GM18870 (cell line): ENCODE results near the gene MRPL20.

Experiments
- ATAC-seq: cut with Tn5 transposase; IDR thresholded peaks from one replicate; pipeline ENCODE4 v1.9.1; 2021; ENCODE audit warnings: moderate library complexity; ENCODE audit not compliant: unreplicated experiment

The MRPL20 gene

DNA sequence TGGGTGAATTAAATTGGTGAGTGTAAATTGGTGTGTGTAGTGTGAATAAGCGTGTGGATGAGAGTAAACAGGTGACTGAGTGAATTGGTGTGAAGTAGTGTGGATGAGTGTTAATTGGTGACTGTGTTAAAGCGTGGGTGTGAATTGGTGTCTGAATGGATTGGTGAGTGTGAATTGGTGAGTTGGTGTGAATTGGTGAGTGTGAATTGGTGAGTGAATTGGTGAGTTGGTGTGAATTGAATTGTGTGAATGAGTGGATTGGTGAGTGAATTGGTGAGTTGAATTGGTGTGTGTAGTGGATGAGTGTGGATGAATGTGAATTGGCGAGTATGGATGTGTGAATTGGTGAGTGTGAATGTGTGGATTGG lies 40.4 kb downstream of the MRPL20 start:
- no peak for ATAC-seq

DNA sequence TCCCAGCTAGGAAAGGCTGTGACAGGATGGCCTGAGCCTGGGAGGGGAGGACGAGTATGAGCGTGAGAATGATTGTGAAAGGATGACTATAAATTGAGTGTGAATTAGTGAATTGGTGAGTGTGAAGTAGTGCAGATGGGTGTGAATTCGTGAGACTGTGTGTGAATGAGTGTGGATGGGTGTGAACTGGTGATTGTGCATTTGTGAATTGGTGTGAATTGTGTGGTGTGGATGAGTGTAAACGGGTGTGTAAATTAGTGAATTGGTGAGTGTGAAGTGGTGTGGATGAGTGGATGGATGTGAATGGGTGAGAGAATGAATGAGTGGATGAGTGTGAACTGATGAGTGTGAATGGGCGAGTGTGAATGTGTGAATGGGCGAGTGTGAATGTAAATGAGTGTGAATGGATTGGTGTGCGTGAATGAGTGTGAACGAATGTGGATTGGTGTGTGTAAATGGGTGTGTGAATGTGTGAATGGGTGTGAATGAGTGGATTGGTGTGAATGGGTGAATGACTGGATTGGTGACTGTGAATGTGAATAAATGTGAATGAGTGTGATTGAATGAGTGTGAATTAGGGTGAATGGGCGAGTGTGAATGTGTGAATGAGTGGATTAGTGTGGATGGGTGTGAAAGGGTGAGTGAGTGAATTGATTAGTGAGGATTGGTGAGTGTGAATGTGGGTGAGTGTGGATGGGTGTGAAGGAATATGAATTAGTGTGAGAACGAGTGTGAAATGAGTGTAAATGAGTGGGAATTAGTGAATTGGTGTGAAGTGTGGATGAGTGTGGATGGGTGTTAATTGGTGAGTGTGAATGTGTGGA lies 41.0 kb downstream of the MRPL20 start:
- no peak for ATAC-seq

DNA sequence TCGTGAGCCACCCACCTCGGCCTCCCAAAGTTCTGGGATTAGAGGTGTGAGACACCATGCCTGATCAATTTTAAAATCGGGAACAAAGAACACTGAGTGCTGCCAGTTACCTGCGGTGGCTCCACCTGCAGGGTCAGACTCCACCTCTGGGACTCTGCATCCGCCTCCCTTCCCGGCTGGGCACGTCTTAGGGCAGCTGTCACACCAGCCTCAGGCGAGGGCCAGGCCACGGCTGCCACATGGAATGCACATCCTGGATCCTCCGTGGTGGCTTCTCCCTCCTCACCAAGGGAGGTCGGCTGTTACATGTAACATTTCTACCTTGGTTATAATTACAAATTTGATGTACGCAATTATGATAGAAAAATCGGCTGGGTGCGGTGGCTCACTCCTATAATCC lies 42.8 kb downstream of the MRPL20 start:
- ATAC-seq, result no peak

DNA sequence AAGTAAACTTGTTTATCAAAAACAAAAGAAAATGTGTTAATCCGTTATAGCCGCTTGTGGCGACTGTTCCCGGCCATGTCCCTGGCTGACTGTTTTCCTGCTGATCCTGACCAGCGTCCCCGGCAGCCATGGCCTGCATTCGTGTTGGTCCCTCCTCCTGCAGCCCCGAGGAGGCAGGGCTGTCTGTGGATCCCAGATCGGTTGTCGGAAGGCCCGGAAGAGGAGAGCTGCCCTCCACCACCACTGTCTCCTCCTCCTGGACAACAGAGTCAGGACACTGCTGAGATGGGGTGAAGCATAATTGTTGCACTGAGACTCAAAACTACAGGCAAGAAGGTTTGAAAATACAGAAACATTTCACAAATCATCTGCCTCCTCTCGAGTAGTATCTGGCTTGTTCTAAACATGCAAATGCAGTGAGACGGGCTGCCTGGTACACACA lies 45.1 kb downstream of the MRPL20 start:
- no peak for ATAC-seq

DNA sequence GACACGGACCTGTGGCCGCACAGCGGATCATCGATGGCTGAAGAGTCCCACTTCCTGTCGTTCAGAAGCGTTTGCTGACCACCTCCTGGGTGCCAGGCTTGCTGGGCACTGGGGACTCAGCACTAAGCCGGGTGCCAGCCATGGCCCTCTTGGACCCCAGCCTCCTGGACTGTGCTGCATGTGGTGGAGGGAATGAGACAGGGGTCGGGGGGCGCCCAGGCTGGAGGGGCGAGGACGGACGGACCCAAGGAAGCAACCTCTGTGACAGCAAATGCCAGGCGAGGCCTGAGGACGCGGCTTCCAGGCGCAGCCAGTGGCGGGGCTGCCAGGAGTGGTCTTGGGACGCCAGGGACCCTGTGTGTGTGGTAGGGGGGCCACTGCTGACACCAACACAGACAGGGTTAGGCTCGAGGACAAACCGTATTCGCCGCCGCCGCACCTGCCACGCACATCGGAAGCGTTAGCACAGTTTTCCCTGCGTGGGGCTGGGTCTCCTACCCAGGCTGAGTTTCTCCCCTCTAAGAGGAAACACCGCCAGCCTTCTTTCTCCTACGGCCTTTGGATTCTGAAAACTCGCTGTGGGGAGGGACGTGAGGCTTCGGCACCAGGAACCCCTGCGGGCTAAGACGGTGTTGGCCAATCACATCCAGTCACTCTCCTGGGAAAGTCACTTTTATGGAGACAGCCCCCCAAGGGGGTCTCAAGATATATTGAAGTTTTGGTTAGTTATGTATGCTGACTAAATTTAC lies 45.7 kb downstream of the MRPL20 start:
- no peak for ATAC-seq

DNA sequence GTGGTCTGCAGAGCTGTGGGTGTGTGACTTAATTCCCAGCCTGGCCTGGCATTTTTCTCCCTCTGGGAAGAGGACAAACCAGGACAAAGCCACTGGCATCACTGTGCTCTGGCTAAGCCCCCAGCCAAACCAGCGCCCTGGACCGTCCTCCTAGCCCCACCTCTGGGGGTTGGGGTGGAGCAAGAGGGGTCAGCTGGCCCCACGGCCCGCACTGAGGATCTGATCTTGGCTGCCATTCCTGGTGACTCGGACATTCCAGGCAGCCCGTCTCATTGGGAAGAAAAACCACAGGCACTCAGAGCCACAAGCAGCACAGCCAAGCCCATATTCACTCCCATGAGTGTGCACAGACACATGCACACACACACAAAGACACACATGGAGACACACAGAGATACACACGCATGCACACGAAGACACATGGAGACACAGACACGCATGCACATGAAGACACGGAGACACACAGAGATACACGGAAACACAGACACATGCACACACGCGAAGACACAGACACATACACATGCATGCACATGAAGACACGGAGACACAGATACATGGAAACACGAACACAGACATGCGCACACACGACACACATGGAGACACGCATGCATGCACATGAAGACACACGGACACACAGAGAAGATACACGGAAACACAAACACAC lies 46.5 kb downstream of the MRPL20 start:
- ATAC-seq, result no peak

DNA sequence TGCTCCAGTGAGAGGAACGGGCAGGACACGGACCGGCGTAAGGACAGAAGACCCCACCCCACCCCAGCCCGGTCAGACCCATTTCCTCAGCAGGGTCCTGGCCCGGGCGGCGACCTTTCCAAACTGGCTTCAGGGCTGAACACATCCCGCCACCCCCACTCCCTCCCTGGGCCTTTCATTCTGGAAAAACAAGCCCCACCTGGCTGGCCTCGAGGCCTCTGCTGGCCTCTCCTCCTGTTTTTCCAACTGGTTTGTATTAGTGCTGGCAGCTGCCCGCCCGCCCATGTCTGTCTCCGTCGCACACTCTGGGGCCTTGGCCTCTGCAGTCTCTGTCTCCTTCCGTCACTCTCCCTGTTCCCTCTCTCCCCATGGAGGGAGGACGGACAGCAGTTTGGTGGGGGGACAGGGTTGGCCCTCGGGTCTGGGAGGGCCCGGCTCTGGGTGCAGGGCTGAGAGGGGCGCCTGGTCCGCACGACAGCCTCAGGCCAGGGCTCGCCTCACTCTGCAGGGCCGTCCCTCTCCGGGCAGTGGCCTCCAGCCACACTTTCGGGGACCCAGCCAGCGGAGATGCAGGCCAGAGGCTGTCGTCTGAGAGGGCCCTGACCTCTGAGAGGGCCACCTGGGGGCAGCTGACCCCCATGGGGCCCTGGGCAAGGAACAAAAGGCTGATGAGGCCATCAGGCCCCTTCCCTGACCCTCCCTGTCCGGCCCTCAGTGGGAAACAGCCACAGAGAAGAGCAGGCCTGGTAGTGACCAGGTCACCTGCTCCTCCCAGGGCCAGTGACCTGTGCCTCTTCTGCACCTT lies 47.2 kb downstream of the MRPL20 start:
- no peak for ATAC-seq

DNA sequence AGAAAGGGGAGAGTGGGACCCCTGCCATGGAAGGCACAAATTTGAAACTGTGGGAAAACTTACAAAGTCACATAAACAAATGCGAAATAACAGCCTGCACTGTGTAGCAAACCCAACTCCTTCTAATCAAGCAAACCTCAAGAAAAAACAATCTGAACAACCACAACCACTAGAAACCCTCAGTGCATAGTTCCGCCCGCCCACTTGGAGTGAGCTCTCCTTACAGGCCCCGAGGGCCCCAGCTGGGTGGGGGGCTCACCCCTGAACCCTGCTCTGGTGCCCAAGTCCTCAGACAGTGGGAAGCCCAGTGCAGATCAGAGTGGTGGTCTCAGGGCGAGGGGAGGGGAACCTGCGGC lies 47.8 kb downstream of the MRPL20 start:
- ATAC-seq, result no peak

DNA sequence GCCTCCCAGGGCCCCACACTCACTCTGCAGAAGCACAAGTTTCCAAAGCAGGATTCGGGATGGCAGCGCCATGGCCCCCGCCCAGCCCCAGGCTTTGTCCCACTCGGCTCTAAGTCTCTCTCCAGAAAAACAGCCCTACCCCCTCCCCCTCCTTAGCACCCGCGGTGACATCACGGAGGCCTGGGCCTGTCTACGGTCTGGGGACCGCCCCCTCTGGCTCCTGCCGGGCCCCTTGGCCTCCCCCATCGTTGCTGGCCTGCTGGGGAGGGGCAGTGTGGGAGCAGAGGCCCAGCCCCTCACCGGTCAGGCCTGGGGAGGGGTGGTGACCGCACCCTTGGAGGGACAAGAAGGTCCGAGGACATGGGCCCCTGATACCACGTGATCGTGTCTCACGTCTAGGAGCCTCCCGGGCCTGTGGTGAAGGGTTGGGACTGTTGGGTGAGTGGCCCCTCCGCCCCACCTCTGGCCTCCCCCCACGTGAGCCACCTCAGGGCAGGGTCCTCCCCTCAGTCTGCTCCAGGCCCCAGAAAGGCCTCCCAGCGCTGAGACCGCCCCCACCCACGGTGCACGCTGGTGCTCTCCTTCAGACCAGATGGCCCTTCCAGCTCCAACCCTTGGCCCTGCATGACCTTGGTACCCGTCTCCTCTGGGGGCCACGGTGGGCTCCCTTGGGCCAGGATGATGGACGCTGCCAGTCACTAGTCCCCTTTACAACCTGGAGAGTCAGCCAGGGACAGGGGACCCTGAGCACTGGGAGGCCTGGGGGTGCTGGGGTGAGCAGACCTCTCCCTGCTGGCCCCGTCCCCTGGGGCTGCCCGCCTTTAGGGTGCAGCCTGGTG lies 48.4 kb downstream of the MRPL20 start, which contains the start of gene MXRA8:
Gene MXRA8 (minus strand): TSS at position 123 of the 839 bp plus-strand sequence. CDS start 51 bp downstream, at position 72.
- ATAC-seq, result no peak

DNA sequence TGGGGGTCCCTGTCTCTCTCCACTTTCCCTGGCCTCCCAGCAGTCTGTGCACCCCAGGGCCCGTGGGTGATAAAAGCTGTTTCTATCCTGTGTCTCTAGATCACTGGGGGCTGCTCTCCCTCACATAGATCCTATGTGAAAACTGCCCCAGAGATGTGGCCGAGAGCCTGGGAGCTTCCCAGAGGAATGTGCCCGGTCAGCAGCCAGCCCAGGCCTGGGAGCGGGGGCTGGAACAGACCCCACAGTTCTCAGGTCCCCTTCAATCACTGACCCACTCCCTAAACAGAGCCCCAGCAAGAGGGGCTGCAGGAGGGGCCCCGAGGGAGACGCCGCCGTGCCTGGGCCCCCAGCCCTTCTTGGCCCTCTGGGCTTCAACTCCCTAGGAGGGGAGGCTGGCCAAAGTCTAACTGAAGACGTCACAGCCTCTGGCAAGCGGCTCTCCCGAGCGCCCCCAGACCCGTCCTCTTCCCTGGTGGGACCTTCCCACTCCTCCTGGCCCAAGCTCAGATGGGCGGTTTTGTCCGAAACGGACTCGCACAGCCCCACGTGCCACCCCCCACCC lies 49.1 kb downstream of the MRPL20 start:
- ATAC-seq, result no peak

DNA sequence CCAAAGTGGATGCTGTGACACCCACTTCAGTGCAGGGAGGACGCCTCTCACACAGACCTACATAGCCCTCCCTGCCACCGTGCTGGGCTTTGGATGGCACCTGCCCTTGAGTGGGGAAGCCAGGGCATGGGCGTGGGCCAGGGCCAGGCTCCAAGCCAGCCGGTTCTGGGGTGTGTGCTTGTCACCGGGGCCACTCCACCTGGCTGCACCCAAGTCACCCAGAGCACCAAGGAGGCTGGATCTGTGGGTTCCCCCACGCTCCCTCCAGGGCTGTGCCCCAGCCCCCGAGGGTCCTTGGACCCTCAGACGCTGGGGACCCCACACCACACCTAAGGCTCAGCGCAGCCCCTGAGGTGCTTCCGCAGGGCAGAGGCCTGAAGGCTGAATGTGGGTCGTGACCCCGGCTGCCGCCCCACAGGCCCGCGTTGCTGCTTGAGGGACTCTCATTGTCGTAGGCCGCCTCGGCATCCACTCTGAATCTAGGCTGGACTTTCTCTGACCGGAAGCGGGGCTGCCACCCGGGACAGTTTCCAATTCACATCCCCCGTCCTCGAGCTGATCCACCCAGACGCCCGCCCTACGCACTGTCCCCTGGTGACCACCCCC lies 50.2 kb downstream of the MRPL20 start:
- no peak for ATAC-seq

DNA sequence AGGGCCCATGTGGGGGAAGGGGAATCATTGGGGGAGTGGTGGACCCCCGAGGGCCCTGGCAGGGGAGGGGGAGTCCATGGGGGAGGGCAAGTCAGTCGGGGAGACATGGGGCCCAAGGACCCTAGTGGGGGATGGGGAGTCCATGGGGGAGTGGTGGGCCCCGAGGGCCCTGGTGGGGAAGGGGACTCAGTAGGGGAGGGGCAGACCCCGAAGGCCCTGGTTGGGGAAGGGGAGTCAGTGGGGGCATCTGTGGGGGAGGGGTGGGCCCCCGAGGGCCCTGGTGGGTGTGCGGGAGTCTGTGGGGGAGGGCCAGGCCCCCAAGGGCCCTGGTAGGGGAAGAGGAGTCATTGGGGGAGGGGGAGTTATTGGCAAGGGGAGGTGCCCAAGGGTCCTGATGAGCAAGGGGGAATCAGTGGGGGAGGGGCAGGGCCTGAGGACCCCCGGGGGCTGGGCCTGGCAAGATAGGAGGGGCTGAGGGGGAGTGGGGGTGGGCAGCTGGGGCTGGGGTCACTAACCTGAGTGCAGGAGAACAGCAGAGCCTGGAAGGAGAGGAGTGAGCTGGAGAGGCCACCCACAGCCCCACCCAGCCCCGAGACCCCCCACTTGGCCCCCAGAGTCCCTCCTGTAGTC lies 50.8 kb downstream of the MRPL20 start:
- ATAC-seq, result no peak

DNA sequence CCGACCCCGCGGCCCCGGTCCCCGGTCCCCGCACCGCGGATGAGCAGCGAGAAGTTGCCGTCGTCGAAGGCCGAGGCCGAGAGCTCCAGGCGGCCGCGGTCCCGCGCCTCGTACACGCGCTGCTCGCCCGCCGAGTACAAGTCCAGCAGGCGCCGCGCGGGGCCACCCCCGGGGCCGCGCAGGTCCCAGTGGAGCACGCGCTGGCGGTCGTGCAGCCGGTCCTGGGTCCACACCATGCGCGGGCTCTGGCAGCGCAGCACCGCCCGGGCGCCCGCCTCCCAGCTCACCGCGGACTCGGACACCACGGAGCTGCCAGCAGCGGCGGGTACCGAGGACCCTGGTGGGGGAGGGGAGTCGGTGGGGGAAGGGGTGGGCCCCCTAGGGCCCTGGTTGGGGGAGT lies 51.7 kb downstream of the MRPL20 start:
- ATAC-seq, result no peak

DNA sequence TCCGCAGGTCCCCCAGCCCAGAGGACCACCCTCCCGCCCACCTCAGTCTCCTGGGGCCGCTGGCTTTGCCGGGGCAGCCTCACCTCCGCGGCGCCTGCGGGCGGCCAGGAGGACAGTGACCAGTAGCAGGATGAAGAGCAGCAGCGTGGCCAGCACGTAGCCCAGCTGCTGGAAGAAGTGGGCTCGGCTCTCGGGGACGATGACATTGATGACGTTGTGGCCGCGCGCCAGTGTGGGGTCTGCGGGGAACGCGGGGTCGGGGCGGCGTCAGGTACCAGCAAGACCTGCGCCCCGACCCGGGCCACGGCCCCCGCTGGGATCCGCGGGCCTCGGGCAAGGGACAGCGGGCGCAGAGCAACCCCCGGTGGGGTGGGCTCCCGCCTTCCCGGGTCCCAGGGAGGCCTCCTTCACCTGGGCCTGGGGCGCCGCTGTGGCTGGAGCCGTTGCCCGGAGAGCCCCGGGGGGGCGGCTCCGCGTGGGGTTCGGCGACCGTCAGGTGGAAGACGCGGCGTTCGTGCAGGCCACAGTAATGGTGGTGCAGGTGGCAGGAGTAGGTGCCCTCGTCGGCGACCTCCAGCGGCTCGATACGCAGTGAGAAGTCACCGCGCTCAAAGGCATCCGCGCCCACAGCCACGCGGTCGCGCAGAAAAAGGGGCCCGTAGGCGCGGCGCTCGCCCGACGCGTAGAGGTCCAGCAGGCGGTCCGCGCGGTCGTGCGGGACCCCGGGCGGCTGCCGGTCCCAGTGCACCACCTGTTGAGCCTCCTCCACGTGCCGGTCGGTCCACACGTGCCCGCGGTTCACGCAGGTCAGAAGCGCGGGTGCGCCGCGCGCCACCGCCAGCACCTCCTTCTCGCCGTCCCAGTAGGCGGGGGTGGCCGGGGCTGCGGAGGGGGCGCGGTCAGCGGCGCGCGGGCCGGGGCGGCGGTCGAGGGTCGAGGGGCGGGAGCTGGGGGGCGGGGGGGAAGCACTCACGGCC lies 52.5 kb downstream of the MRPL20 start:
- no peak for ATAC-seq

DNA sequence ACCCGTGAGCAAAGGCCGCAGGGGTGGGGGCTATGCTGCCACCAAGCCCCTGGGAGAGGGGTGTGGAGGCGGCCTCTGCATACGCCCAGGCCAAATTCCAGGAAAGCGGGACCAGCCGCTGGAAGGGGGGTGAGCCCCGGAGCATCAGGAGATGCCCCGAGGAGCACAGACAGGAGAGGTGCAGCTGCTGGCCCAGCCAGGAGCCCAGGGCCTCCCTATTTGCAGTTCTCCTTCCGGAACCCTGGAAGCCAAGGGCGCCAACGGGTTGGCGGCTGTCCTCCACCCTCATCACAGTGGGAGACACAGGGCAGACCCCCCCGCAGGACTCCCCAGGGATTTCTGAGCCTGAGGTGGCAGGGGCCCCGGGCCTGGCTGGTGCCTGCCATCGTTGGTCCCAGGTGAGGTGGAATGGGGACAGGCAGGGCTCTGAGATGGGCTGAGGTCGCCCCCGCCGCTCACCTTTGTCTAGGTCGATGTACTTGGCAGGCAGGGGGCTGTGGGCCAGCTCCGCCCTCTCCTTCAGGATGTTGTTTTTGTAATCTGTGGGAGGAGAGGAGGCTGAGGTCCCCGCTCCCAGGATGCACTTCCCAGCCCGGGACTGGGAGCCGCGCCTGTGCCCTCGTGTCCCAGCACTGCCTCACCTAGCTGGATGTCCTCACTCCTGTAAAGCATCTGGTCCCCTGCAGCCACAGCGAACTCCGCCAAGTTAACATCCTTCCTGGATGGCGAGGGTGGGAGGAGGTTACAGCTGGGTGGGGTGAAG lies 53.5 kb downstream of the MRPL20 start:
- ATAC-seq, result no peak

DNA sequence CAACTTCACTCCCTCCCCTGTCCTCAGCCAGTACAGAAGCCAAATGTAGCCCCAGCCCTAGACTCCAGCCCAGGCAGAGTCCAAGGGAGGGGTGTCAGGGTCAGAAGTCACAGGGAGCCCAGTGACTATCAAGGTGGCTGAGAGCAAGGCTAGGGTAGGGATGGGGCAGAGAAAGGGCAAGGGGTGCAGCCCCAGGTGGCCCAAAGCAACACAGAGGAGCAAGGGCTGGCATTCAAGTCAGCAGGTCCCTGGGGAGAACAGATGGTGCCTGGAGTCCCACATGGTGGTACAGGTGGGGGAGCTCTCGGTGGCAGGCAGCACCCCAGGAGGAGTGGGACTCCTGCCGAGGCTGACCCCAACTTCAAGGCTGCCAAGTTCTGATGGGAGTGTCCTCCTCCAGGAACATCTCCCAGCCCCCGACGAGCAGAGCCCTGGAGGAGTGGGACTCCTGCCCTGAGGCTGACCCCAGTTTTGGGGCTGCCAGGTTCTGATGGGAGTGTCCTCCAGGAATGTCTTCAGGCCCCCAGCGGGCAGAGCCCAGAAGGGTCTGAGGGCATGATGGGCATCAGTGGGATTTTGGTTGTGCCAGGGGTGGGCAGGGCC lies 54.2 kb downstream of the MRPL20 start:
- ATAC-seq, result no peak
